Right ventricle myocardium inferior (tissue), 1 donor: ENCODE data around the gene PITRM1. TPM values are rescaled to one million over a fixed set of nuclear protein-coding genes. Genes with fewer than 3 reads are reported as not detected.
A peak's percentile ranks its signal among the peaks of the same experiment; 100 is the strongest.

ENCODE experiments used
- ATAC-seq: fragments of 200-7000 bp; cut with Tn5 transposase; one replicate; pipeline ENCODE4 v1.9.1; 2020; ENCODE audit warnings: mild to moderate bottlenecking, moderate library complexity
- DNase-seq: peaks from one replicate; pipeline ENCODE4 v3.0.0; 2021; ENCODE audit errors: missing footprints
- intact Hi-C: fragments of 100-400 bp; cut with DNase I; formaldehyde crosslinking; loops from one replicate; pipeline ENCODE4 v1.11.0; 2022
- total RNA-seq: library from RNA; stranded (reverse); fragmentation: NEBNext Ultra II Directional; extraction: Animal tissue kit (Norgen Biotek cat#: 25700); gene quantifications from one replicate; pipeline ENCODE4 v1.2.1, GENCODE V29; 2021
- donor health status: DM: no; HTN: yes; CAD: no; lungs with severe emphysema.

Gene PITRM1
- total RNA-seq, 1 donor from 2014 or later: 91.1 TPM

GRCh38 chr10:3129581-3130340 lies 42.8 kb downstream of the PITRM1 start:
- DNase-seq (no peak), ATAC-seq (no peak)
- intact Hi-C loops: no loop called here

DNA sequence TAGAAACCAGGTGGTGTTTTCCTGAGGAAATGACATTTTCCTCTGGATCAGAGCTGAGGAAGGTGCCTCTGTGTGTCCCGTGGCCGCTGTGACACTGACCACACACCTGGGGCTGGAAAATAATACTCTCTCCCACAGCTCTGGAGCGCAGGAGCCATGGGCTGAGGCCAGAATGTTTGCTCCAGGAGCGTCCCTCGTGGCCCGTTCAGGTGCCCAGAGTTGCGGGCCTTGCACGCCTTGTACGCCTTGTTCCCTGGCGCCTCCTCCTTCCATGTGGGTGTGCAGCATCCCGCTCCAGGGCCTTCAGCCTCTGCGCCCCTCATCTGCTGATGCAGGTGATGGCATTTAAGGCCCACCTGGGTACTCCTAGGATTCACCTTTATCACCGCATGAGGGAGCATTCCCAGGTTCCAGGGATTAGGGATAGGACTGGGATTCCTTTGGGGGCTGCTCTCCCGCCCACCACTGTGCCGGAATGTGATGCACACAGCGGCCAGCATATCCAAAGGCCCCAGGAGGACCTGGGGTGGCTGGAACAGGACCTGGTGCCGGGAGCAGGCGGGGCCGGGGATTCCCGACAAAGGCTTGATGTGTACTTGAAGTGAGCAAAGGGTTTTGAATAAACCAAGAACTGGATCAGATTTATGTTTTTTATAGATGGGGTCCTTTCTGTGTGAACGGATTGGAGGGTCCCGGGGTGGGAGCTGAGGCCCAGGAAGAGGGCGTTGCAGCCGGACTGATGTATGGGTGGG lies 44.0 kb downstream of the PITRM1 start:
- DNase-seq (no peak), ATAC-seq (no peak)

DNA sequence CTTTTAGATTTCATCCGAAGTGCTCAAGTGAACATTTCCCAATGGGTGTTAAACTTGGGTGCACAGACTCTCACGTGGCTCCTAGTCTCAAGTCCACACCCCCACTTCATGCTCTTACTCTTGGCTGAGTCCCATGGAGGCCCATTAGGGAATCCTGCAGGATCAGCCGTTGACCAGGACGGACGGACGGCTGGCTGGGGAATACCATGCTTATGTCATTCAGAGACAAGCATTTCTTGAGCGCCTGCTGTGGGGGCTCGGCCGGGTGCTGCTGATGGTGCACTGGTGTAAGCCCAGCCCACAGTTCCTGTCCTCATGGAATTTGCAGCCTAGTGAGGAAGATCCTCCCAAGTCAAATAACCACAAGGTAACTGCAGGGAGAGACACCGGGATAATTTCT lies 44.7 kb downstream of the PITRM1 start:
- ATAC-seq (no peak), DNase-seq (no peak)
- intact Hi-C loops: no loop called here

More for the DNA sequence above, 44.0 kb downstream of the PITRM1 start:
- intact Hi-C loops: no loop called here

DNA sequence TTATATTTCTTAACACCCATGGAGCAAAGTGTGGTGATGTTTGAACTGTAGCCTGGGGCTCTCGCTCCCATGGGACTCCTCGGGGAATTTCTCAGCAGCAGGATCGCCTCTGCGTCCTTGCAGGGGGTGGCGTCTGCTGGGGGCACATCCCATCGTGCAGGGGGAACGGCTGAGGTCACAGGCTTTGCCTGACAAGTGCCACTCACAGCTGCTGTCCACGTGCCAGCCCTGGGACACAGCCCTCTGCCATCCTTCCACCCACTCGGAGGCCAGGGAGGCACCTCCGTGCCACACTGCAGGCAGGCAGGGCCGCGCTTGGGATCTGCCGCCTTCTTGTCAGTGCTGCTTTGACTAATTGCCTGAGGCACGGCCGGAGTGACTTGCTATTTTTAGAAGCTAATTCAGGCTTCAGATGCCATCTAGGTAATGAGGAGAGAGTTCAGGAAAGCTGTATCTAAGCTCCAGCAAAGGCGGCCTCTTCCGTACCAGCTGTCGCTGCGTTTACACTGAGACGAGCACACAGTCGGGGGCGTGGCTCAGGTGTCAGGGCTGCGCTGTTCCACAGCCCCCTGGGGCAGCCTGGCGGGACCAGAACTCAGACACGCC lies 45.7 kb downstream of the PITRM1 start:
- DNase-seq (no peak), ATAC-seq (peak; percentile 66)
- intact Hi-C loops: no loop called here

- intact Hi-C loops: no loop called here
- DNase-seq (no peak), ATAC-seq (no peak)
Measured at GRCh38 chr10:3126249-3126648, 46.3 kb downstream of the PITRM1 start.

DNA sequence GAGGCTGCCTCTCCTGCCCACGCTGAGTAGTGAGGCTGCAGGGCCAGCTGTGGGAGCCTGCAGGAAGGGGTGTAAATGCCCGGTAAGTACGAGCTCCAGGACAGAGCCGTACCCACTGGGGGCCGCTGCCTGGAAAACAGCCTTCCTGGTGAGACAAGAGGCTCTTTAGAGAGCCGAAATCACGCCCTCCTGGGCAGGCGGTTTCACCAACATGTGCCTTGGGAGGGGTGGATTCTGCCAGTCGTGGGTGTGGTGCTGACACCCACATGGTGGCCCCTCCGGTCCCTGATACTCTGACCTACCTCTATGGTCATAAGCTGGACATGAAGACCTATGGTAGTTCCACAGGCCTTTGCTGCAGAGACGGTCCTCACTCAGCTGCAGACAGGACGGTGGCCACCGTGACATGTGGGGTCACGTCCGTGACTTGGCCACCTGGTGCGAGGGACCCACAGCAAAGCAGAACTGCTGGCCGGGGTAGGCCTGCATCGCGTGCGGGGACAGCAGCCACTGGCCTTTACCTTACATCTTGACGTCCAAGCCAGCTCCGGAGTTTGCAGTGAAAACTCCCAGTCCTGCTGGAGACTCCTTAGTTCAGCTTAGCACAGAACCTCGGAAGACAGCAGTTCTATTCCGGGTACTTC lies 46.9 kb downstream of the PITRM1 start:
- no peak for ATAC-seq
- intact Hi-C loops: no loop called here

GRCh38 chr10:3124412-3125175 lies 48.0 kb downstream of the PITRM1 start:
- intact Hi-C loops: loop anchor here (5.0 kb wide), 1 partner anchor 57 kb away; the partner anchor contains the start of gene PFKP
- DNase-seq (no peak), ATAC-seq (no peak)

More for the DNA sequence above, 46.9 kb downstream of the PITRM1 start:
- no peak for DNase-seq

DNA sequence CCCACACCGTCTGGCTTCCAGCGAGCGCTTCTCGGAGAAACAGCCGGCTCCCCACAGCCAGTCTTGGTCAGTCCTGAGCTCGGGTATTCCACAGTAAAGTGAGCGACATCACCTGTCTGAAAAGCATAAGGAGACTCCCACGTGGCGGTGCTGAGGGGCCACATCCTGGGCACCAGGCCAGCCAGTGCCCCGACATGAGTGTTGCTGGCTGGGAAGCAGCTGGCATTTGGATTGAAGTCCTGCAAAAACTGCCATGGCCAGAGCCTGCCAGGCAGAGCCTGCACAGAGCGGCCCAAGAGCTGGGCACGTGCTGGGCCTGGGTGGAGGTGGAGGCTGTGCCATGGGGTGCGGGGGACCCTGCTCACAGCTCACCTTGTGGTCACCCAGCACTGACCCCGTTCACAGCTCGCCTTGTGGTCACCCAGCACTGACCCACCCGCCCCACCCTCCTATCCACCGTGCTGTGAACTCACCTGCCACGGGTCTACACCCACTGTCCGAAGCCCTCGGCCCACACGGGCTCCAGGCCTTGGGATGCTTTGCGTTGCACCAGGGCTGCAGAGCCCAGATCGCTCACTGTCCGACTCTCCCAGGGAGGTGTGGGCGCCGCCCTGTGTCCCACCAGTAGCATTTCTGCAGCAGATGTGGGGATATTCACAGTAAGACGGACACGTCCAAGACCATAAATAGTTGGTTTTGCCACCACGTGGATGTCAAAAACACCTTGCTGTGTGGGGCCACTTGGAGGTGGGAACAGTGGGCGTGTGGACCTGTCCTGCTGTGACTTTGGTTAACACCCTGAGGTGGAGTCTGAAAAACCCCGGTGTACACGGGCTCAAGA lies 48.8 kb downstream of the PITRM1 start:
- intact Hi-C loops: loop anchor here (5.0 kb wide), 1 partner anchor 56 kb away; the partner anchor contains the start of gene PFKP
- DNase-seq (no peak), ATAC-seq (peak; percentile 52)

DNA sequence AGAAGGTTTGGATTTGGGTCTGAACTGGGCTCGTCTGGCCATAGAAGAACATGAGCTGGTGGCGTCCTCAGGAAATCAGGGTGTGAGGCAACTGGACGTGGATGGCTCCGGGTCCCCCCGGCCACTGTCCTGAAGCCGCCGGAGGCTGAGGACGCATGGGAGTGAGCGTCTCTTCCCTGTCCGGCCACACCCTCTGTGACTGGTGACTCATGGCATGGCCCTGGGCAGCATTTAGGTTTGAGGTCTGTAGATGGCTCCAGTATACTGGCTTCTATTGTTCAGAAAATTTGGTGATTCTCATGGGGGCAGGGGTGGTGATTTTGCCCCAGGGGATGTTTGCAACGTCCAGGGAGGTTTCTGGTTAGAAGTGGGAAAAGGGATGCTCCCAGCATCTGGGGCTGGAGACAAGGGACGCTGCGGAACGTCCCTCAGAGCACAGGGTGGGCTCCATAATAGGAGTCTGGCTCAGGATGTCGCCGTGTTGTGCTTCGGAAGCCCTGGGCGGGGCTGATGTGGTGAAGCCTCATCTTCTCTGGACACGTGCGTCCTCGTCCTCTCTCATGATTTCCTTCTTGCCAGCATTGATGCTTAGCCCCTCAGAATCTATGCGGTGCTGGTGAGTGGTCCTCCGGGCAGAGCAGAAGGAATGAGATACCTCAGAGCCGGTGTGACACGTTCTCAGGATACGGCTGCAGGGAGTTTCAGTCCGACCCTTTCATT lies 49.9 kb downstream of the PITRM1 start:
- intact Hi-C loops: loop anchor here (5.0 kb wide), 1 partner anchor 55 kb away; the partner anchor contains the start of gene PFKP
- DNase-seq (no peak), ATAC-seq (no peak)

- intact Hi-C loops: loop anchor here (5.0 kb wide), 1 partner anchor 55 kb away; the partner anchor contains the start of gene PFKP
- DNase-seq (no peak), ATAC-seq (no peak)
Measured at GRCh38 chr10:3122034-3122433, 50.5 kb downstream of the PITRM1 start.

- intact Hi-C loops: loop anchor here (5.0 kb wide), 1 partner anchor 53 kb away; the partner anchor contains the start of gene PFKP
- ATAC-seq: no peak
- no peak for DNase-seq
Measured at GRCh38 chr10:3119796-3120459, 52.7 kb downstream of the PITRM1 start.

- ATAC-seq (no peak), DNase-seq (no peak)
- intact Hi-C loops: no loop called here
Measured at GRCh38 chr10:3118641-3119091, 53.9 kb downstream of the PITRM1 start.

DNA sequence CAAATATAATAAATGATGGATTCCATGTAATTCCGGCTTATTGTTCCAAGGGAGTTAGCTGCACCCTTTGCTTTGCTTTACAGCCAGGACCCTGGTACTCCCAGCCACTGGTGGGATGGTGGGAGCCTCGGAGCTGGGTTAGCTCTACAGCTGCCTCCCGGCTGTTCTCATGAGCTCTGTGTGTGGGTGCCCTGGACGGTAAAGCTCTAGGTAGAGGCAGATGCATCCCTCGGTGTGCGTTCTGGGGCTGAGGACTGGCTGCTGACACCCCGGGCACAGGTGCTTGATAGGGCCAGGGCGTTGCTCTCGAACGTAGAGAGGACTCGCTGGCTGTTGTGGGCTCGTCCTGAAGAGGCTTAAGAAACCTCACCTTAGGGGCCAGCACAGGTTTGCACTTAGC lies 55.1 kb downstream of the PITRM1 start:
- ATAC-seq (no peak), DNase-seq (no peak)
- intact Hi-C loops: no loop called here

DNA sequence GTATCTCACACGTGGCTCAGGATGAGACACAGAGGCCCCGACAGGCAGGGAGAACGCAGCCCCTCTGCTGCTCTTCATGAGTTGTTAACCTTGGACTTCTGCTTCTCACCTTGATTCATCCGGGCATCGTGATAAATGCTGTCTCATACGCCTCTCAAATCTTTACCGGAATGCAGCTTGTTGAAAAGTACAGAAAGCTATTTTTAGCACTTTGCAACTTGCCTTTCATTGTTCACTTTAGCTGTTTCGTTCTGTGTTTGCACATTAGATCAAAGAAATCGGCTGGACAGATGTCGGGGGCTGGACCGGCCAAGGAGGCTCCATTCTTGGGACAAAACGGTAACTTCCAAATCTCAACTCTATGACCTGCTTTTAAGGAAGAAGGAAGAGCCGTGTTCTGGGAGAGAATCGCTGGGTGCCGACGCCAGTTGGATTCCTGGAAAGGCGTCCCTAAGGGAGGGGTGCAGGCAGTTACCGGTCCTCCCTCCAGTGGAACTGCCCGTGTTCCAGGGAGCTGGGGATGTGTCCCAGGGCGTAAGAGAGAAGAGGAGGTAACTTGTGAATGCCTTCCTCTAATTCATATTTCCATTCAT lies 56.0 kb downstream of the PITRM1 start:
- no peak for ATAC-seq
- DNase-seq: no peak

DNA sequence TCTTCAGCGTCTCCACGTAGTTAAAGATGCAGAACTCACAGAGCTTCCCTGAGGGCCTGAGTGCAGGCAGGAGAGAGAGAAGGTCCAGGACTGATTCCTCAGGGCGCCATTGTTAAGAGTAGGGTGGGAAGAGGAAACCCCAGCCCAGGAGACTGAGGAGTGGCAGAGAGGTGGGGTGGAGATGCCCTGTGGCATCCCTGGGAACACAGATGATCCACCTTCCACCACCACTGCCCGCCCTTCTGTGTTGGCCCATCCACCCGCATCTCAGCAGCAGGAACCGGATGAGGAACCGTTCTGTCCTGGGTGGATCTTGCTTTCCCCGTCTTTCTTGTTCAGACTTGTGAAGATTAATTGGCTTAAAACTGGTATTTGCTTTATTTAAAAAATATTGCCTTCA lies 56.9 kb downstream of the PITRM1 start:
- no peak for DNase-seq
- intact Hi-C loops: no loop called here
- ATAC-seq: no peak

More for the DNA sequence above, 56.0 kb downstream of the PITRM1 start:
- intact Hi-C loops: no loop called here

DNA sequence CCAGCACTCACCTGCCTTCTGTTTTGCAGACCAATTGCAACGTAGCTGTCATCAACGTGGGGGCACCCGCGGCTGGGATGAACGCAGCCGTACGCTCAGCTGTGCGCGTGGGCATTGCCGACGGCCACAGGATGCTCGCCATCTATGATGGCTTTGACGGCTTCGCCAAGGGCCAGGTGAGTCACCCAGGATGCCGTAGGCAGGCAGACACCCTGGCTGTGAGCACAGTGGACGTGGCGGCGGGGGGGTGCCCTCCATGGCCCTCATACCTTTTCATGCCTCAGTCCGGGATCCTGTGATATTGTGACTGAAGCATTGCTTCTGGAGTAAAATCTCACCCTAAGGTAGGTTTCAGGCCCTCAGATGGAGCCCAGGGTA lies 59.2 kb downstream of the PITRM1 start:
- no peak for ATAC-seq
- DNase-seq: no peak
- intact Hi-C loops: loop anchor here (2.0 kb wide), 1 partner anchor 23 kb away; no protein-coding TSS in a partner anchor
